HCT116 (cell line): Measurements from ENCODE around the gene CRIP2.

Experiments
- EZH2 ChIP-seq: fragments of 200-600 bp; sonication (generic); IDR thresholded peaks from 2 replicates; pipeline ENCODE4 v1.6.1; 2017; ENCODE audit warnings: antibody characterized with exemption, mixed run types
- EZH2phosphoT487 ChIP-seq: fragments of 200-600 bp; IDR thresholded peaks from 2 replicates; pipeline ENCODE4 v1.6.1; 2018; ENCODE audit warnings: antibody characterized with exemption, borderline replicate concordance
- JUND ChIP-seq: IDR thresholded peaks from 2 replicates; pipeline ENCODE4 v1.6.1; 2012
- POLR2A ChIP-seq: IDR thresholded peaks from 2 replicates; pipeline ENCODE4 v1.7.0; 2011; ENCODE audit warnings: borderline replicate concordance; ENCODE audit not compliant: insufficient read depth, insufficient read length; ENCODE audit errors: extremely low read depth
- REST ChIP-seq: IDR thresholded peaks from 2 replicates; pipeline ENCODE4 v1.6.1; 2012; ENCODE audit warnings: low read depth
- SIN3A ChIP-seq: IDR thresholded peaks from 2 replicates; pipeline ENCODE4 v1.6.1; 2012; ENCODE audit warnings: low read depth
- SRF ChIP-seq: IDR thresholded peaks from 2 replicates; pipeline ENCODE4 v1.6.1; 2012; ENCODE audit warnings: low read depth
- ZFX ChIP-seq: fragments of 450-650 bp; IDR thresholded peaks from 2 replicates; pipeline ENCODE4 v1.6.1; 2017
- TF ChIP-seq, protein P1 (sequence below), 3 experiments: fragments of 200-600 bp in 1 of 3; sonication (generic) in 1 of 3; IDR thresholded peaks in 2 of 3; conservative IDR thresholded peaks in 1 of 3; 2 replicates each; pipeline ENCODE4 v1.5.1; 2012 to 2017; ENCODE audit warnings: low read depth in 2 of 3, low read length in 2 of 3, antibody characterized with exemption in 1 of 3, borderline replicate concordance in 1 of 3, control low read depth in 1 of 3, mild to moderate bottlenecking in 1 of 3, mixed read lengths in 1 of 3, mixed run types in 1 of 3, moderate library complexity in 1 of 3; ENCODE audit not compliant: insufficient read depth in 1 of 3
- TF ChIP-seq, protein P2 (sequence below): IDR thresholded peaks from 2 replicates; pipeline ENCODE4 v1.6.1; 2012

DNA sequence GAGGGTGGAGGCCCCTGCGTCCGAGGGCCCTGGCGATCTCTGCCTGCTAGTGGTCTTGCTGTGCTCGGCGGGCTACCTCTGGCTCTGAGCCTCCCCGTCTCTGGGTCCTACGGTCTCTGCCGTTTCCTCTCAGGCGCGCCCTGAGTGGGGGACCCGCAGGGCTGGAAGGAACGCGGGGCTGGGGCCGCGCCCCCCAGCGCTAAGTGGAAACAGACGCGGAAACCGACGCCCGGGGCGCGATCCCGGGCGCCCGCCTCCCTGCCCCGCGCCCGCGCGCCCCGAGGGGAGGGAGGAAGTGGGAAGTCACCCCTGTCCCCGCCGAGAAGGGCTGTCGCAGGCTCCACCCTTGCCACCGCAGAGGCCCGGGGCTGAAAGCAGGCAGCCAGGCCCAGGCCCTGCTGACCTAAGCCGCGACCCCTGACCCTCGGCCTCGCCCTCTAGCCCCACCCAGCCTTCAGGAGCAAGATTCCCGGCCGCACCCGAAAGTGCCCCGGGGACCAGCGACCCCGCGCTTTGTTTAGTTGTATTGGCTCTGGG lies 12.9 kb downstream of the CRIP2 start:
- TF ChIP-seq SRF (no peak), JUND (no peak), REST (no peak), EZH2phosphoT487 (no peak), EZH2 (no peak), ZFX (peak; percentile 48; the same call in 1 of the 2 replicates), POLR2A (no peak), SIN3A (no peak)
- TF ChIP-seq, protein P1, sequence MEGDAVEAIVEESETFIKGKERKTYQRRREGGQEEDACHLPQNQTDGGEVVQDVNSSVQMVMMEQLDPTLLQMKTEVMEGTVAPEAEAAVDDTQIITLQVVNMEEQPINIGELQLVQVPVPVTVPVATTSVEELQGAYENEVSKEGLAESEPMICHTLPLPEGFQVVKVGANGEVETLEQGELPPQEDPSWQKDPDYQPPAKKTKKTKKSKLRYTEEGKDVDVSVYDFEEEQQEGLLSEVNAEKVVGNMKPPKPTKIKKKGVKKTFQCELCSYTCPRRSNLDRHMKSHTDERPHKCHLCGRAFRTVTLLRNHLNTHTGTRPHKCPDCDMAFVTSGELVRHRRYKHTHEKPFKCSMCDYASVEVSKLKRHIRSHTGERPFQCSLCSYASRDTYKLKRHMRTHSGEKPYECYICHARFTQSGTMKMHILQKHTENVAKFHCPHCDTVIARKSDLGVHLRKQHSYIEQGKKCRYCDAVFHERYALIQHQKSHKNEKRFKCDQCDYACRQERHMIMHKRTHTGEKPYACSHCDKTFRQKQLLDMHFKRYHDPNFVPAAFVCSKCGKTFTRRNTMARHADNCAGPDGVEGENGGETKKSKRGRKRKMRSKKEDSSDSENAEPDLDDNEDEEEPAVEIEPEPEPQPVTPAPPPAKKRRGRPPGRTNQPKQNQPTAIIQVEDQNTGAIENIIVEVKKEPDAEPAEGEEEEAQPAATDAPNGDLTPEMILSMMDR (IDR thresholded peaks at IDR 0.05 in 2 of 3, conservative IDR thresholded peaks at IDR 0.05 in 1 of 3; ENCODE audit: borderline replicate concordance in 1 of 3, insufficient read depth in 1 of 3, low read depth in 2 of 3, low read length in 2 of 3) = no peak
- TF ChIP-seq, protein P2, sequence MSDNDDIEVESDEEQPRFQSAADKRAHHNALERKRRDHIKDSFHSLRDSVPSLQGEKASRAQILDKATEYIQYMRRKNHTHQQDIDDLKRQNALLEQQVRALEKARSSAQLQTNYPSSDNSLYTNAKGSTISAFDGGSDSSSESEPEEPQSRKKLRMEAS = no peak
